ENCODE results near the gene TRIL. TPM values are rescaled to one million over a fixed set of nuclear protein-coding genes. Genes with fewer than 3 reads are reported as not detected.

The TRIL gene, protein sequence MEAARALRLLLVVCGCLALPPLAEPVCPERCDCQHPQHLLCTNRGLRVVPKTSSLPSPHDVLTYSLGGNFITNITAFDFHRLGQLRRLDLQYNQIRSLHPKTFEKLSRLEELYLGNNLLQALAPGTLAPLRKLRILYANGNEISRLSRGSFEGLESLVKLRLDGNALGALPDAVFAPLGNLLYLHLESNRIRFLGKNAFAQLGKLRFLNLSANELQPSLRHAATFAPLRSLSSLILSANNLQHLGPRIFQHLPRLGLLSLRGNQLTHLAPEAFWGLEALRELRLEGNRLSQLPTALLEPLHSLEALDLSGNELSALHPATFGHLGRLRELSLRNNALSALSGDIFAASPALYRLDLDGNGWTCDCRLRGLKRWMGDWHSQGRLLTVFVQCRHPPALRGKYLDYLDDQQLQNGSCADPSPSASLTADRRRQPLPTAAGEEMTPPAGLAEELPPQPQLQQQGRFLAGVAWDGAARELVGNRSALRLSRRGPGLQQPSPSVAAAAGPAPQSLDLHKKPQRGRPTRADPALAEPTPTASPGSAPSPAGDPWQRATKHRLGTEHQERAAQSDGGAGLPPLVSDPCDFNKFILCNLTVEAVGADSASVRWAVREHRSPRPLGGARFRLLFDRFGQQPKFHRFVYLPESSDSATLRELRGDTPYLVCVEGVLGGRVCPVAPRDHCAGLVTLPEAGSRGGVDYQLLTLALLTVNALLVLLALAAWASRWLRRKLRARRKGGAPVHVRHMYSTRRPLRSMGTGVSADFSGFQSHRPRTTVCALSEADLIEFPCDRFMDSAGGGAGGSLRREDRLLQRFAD
- under 1 TPM in 1 of 2 donors, not detected in 1; 0.34 TPM for total RNA-seq

DNA sequence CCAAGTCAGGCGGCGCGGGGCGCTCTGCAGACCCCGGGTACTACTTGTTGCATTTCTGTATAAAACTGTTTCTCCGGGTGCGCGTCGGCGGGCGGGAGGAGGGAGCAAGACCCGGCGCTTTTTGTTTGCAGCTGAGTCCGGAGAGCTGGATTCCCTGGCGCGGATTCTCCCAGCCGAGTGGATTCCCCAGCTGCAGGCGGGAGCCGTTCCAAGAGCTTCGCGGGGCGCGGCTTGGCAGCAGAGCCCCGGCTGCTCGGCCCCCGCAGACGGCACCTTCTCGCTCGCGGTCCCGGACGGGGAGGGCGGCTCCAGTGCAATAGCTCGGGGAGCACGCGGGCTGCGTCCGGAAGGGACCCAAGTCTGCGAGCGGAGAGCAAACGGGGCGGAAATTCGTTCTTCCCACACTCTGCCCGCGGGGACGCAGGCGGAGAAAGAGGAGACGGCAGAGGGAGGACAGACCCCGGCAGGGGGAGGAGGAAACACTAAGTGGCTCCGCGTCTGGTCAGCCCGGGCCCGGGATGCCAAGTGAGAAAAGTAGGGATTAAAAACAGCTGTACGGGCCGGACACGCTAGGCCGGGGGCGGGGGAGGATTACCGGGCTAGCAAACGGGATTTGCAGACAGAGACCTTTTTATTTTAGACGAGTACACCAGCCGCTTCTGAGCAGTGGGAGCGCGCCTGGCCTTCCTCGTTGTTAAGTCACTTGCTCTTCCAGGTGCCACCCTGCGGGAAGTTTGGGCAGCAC is at the start of gene TRIL:
TSS of gene TRIL (minus strand) at position 96 of the 745 bp plus-strand sequence. CDS start 284 bp downstream, outside the sequence.

Other genes starting within 250 kb of the TRIL start
- gene CPVL, start 188.2 kb upstream of the TRIL start, total RNA-seq, result 1 to 10 TPM; 1.3 to 1.4 TPM
- 1 to 10 TPM in 1 of 2 donors, under 1 TPM in 1; 0.33 to 2.4 TPM for gene CHN2, start 236.4 kb upstream of the TRIL start, total RNA-seq

Measured in melanocyte of skin (primary cell).